HG03064 (cell line): ENCODE data around the gene CCDC197.

ENCODE experiments used
- ATAC-seq: cut with Tn5 transposase; IDR thresholded peaks from one replicate; pipeline ENCODE4 v1.9.1; 2021; ENCODE audit warnings: low read depth; ENCODE audit not compliant: unreplicated experiment

Gene CCDC197

GRCh38 chr14:93997916-93998870 lies 1.1 kb downstream of the CCDC197 start:
- ATAC-seq, result no peak

GRCh38 chr14:93998871-93999403 lies 1.8 kb downstream of the CCDC197 start:
- no peak for ATAC-seq

GRCh38 chr14:93999573-93999972 lies 2.5 kb downstream of the CCDC197 start:
- no peak for ATAC-seq

GRCh38 chr14:94000267-94000666 lies 3.2 kb downstream of the CCDC197 start:
- ATAC-seq, result no peak

GRCh38 chr14:94001016-94001415 lies 3.9 kb downstream of the CCDC197 start:
- no peak for ATAC-seq

- no peak for ATAC-seq
Observed at GRCh38 chr14:94001501-94002396, 4.6 kb downstream of the CCDC197 start.

- no peak for ATAC-seq
Observed at GRCh38 chr14:94003397-94003796, 6.3 kb downstream of the CCDC197 start.

GRCh38 chr14:94004015-94004414 lies 6.9 kb downstream of the CCDC197 start:
- ATAC-seq, result no peak

- ATAC-seq, result no peak
Observed at GRCh38 chr14:94005324-94006073, 8.4 kb downstream of the CCDC197 start.

GRCh38 chr14:94008234-94008633 lies 11.1 kb downstream of the CCDC197 start:
- ATAC-seq, result no peak

GRCh38 chr14:94009767-94010166 lies 12.7 kb downstream of the CCDC197 start:
- no peak for ATAC-seq

GRCh38 chr14:94010625-94011024 lies 13.5 kb downstream of the CCDC197 start:
- ATAC-seq, result no peak

GRCh38 chr14:94011795-94012194 lies 14.7 kb downstream of the CCDC197 start:
- ATAC-seq, result no peak

- no peak for ATAC-seq
Observed at GRCh38 chr14:94014382-94014781, 17.3 kb downstream of the CCDC197 start.

- ATAC-seq, result no peak
Observed at GRCh38 chr14:94015223-94015622, 18.1 kb downstream of the CCDC197 start.

- no peak for ATAC-seq
Observed at GRCh38 chr14:94016446-94016976, 19.4 kb downstream of the CCDC197 start.

GRCh38 chr14:94018308-94018707 lies 21.2 kb downstream of the CCDC197 start:
- ATAC-seq, result no peak

- no peak for ATAC-seq
Observed at GRCh38 chr14:94019329-94019728, 22.2 kb downstream of the CCDC197 start.

GRCh38 chr14:94020267-94020666 lies 23.2 kb downstream of the CCDC197 start:
- no peak for ATAC-seq

GRCh38 chr14:94021001-94021400 lies 23.9 kb downstream of the CCDC197 start:
- ATAC-seq, result no peak
